Progenitor cell of endocrine pancreas (in vitro differentiated cells): Measurements from ENCODE around the gene CHRNA3. TPM values are rescaled to one million over a fixed set of nuclear protein-coding genes. Genes with fewer than 3 reads are reported as not detected.

ENCODE experiments used
- DNase-seq: peaks from one replicate; pipeline ENCODE4 v3.0.0; 2021; ENCODE audit warnings: low spot score; ENCODE audit not compliant: unreplicated experiment
- H3K27ac Mint-ChIP-seq: 2 replicates; pipeline ENCODE4 v1.8.0; 2021; ENCODE audit warnings: mild to moderate bottlenecking, moderate library complexity, mixed read lengths
- H3K27me3 Mint-ChIP-seq: 2 replicates; pipeline ENCODE4 v1.8.0; 2021; ENCODE audit warnings: mixed read lengths
- H3K36me3 Mint-ChIP-seq: 2 replicates; pipeline ENCODE4 v1.8.0; 2022; ENCODE audit warnings: mixed read lengths; ENCODE audit not compliant: insufficient read depth
- H3K4me1 Mint-ChIP-seq: 2 replicates; pipeline ENCODE4 v1.8.0; 2021; ENCODE audit warnings: low read depth, mixed read lengths
- H3K4me3 Mint-ChIP-seq: 2 replicates; pipeline ENCODE4 v1.8.0; 2021; ENCODE audit warnings: low read depth, mild to moderate bottlenecking, moderate library complexity, mixed read lengths
- H3K9me3 Mint-ChIP-seq: 2 replicates; pipeline ENCODE4 v1.8.0; 2021; ENCODE audit warnings: low read depth, mixed read lengths
- total RNA-seq: library from RNA; stranded (reverse); gene quantifications from 2 replicates; pipeline ENCODE4 v1.2.1, GENCODE V29; 2021
- TF ChIP-seq, protein P1 (sequence below): fragments of 200-600 bp; sonication (generic); IDR thresholded peaks from one replicate; pipeline ENCODE4 v1.5.0; 2021; ENCODE audit warnings: antibody characterized with exemption, mild to moderate bottlenecking; ENCODE audit not compliant: unreplicated experiment

The CHRNA3 gene
- total RNA-seq, 1 donor from 2014 or later: 0.29 TPM

DNA sequence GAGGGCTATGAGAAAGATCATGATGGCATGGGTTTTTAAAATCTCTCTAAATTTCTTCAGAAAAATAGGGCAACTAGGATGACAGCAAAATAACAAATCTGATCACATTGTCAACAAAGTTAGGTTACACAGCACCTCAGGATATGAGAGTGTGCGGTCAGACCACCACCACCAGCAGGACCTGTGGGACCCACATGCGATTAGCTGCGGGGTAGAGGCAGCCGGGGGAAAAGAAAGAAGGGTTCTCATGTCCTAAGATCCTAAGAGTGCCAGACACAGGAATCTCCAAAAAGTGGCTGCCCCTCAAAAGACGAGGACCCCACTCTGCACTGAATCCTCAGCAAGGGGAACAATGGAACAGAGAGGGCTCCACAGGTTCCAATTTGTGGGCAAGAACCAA lies 15.6 kb downstream of the CHRNA3 start:
- TF ChIP-seq, protein P1, sequence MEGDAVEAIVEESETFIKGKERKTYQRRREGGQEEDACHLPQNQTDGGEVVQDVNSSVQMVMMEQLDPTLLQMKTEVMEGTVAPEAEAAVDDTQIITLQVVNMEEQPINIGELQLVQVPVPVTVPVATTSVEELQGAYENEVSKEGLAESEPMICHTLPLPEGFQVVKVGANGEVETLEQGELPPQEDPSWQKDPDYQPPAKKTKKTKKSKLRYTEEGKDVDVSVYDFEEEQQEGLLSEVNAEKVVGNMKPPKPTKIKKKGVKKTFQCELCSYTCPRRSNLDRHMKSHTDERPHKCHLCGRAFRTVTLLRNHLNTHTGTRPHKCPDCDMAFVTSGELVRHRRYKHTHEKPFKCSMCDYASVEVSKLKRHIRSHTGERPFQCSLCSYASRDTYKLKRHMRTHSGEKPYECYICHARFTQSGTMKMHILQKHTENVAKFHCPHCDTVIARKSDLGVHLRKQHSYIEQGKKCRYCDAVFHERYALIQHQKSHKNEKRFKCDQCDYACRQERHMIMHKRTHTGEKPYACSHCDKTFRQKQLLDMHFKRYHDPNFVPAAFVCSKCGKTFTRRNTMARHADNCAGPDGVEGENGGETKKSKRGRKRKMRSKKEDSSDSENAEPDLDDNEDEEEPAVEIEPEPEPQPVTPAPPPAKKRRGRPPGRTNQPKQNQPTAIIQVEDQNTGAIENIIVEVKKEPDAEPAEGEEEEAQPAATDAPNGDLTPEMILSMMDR: no peak
- H3K9me3 Mint-ChIP-seq: no peaks in the 10 kb centered on the region
- no peaks in the 10 kb centered on the region for H3K36me3 Mint-ChIP-seq
- H3K27ac Mint-ChIP-seq: no peak overlapping the region
- DNase-seq: no peak
- H3K4me3 Mint-ChIP-seq: no peak overlapping the region
- no peaks in the 10 kb centered on the region for H3K4me1 Mint-ChIP-seq
- peaks cover 5% of the 10 kb centered on the region for H3K27me3 Mint-ChIP-seq

DNA sequence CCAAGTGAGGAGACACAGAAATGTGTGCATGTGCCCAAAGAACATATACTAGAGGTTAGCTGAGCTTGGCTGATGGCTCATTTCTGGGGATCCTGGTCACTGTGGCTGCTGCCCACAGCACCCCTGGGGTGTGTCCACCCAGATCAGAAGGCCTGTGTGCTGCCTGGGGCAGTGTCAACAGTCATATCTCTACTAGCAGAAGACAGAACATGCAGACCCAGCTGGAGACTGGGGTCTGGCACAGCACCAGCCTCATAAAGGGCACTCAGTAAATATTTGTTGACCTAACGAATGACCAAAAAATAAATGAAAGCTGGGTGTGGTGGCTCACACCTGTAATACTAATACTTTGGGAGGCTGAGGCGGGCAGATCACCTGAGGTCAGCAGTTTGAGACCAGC lies 16.4 kb downstream of the CHRNA3 start:
- Mint-ChIP-seq H3K4me3 (no peak overlapping the region), H3K9me3 (no peaks in the 10 kb centered on the region), H3K36me3 (no peaks in the 10 kb centered on the region), H3K27ac (no peak overlapping the region), H3K4me1 (no peaks in the 10 kb centered on the region), H3K27me3 (peaks cover 5% of the 10 kb centered on the region)
- DNase-seq: no peak
- TF ChIP-seq, protein P1: no peak

DNA sequence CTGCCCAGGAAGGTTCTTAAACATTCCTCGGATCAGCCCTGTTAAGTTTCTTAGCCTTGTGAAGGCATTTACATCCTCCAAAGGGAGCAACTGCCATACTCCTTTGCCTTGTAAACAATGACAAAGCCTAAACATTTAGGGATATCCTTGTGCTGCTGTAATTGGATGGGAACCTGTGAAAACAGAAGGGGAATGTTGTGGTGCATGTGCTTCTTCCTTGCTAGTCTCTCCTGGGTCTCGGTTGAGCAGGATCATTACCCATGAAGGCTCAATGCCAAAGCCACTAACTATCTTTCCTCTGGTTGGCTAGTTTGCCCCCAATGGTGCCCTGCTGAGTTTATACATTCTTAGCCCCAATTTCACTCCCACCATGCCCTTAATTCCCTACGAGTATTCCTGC lies 17.3 kb downstream of the CHRNA3 start:
- Mint-ChIP-seq H3K4me3 (no peak overlapping the region), H3K27me3 (peaks cover 5% of the 10 kb centered on the region), H3K4me1 (no peaks in the 10 kb centered on the region), H3K36me3 (no peaks in the 10 kb centered on the region), H3K27ac (no peak overlapping the region), H3K9me3 (no peaks in the 10 kb centered on the region)
- DNase-seq: no peak
- TF ChIP-seq, protein P1: no peak

DNA sequence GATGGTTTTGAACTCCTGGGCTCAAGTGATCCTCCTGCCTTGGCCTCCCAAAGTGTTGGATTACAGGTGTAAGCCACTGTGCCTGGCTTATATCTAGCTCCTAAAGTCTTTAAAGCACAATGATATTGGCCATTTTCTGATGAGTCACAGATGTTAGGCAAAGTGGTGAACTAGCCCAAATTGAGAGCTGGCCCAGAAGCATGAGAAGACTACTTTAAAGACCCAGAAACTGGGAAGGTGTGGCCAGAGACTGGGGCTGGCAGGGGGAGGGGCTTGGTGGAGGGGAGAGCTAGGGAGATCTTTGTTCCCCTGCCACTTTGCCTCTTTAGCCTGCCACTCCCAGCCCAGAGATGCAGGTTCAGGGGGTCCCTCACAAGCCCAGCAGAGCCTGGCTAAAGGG lies 21.6 kb downstream of the CHRNA3 start:
- Mint-ChIP-seq H3K4me3 (no peak overlapping the region), H3K27ac (no peak overlapping the region), H3K36me3 (no peaks in the 10 kb centered on the region), H3K4me1 (no peaks in the 10 kb centered on the region), H3K27me3 (no peaks in the 10 kb centered on the region), H3K9me3 (no peaks in the 10 kb centered on the region)
- no peak for DNase-seq
- TF ChIP-seq, protein P1: no peak

DNA sequence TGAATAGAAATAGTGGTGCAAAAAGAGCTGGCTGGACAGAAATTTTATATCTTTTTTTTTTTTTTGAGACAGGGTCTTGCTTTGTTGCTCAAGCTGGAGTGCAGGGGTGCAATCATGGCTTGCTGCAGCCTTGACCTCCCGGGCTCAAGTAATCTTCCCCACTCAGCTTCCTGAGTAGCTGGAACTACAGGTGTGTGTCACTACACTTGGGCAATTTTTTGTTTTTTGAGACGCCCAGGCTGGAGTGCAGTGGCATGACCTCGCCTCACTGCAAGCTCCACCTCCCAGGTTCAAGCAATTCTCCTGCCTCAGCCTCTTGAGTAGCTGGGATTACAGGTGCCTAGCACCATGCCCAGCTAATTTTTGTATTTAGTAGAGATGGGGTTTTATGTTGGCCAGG lies 22.4 kb downstream of the CHRNA3 start:
- Mint-ChIP-seq H3K9me3 (no peaks in the 10 kb centered on the region), H3K36me3 (no peaks in the 10 kb centered on the region), H3K27me3 (no peaks in the 10 kb centered on the region), H3K4me3 (no peak overlapping the region), H3K27ac (no peak overlapping the region), H3K4me1 (no peaks in the 10 kb centered on the region)
- TF ChIP-seq, protein P1: no peak
- no peak for DNase-seq
